Measurements from ENCODE around the gene OR6N2. TPM values are rescaled to one million over a fixed set of nuclear protein-coding genes. Genes with fewer than 3 reads are reported as not detected.

OR6N2 gene
- total RNA-seq, 4 donors from 2014 or later = not detected

DNA sequence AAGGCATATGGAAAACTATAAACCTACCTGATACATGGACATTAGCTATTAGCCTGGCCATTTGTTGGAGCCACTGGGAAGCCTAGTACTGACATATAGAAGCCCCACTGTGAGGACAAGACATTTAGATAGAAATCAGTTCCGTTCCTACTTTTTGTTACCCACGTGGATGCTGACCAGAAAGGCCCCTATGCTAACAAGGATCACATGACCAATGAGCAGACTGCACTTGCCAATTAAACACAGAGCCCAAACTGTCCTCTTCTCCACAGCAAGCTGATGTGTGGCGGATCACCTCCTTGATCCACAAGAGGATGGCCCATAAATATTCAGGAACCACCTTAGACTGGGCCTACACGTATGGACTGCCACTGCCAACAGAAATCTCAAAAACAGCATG, 49.3 kb downstream of the OR6N2 start:
- DNase-seq (ENCODE audit: low spot score in 2 of 2) = no peak
- Histone ChIP-seq H3K9me3 (no peaks in the 10 kb centered on the region), H3K27ac (no peak overlapping the region), H3K36me3 (no peaks in the 10 kb centered on the region), H3K27me3 (peaks cover 3% of the 10 kb centered on the region), H3K4me1 (no peaks in the 10 kb centered on the region), H3K4me3 (no peak overlapping the region)
- 75% methylated on average over 4 of the region's 4 CpGs for WGBS
- no peak for TF ChIP-seq POLR2A (IDR thresholded peaks at IDR 0.05)
- TF ChIP-seq EP300 (IDR thresholded peaks at IDR 0.05) = no peak
- TF ChIP-seq, protein P1, sequence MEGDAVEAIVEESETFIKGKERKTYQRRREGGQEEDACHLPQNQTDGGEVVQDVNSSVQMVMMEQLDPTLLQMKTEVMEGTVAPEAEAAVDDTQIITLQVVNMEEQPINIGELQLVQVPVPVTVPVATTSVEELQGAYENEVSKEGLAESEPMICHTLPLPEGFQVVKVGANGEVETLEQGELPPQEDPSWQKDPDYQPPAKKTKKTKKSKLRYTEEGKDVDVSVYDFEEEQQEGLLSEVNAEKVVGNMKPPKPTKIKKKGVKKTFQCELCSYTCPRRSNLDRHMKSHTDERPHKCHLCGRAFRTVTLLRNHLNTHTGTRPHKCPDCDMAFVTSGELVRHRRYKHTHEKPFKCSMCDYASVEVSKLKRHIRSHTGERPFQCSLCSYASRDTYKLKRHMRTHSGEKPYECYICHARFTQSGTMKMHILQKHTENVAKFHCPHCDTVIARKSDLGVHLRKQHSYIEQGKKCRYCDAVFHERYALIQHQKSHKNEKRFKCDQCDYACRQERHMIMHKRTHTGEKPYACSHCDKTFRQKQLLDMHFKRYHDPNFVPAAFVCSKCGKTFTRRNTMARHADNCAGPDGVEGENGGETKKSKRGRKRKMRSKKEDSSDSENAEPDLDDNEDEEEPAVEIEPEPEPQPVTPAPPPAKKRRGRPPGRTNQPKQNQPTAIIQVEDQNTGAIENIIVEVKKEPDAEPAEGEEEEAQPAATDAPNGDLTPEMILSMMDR (IDR thresholded peaks at IDR 0.05) = no peak
- no peak for TF ChIP-seq POLR2AphosphoS5 (IDR thresholded peaks at IDR 0.05)

DNA sequence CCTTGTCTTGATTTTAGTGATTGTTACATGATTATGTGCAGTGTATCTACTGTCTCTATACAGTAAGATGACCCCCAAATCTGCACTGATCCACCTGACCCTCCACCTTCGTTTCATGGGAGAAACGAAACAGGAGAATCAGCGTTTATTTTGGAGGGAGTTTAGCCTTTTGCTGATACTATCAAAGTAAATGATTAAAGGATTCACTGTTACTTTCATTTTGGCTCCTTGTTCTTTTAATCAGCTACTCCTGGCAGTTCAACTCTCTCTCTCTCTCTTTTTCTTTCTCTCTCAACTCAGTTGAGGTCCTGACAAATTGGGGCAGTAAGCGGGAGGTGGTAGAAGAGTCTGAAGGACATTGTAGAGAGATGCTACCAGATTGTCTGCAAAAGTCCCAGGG, 50.6 kb downstream of the OR6N2 start:
- Histone ChIP-seq H3K27me3 (peaks cover 3% of the 10 kb centered on the region), H3K4me1 (no peaks in the 10 kb centered on the region), H3K4me3 (no peak overlapping the region), H3K36me3 (no peaks in the 10 kb centered on the region), H3K9me3 (no peaks in the 10 kb centered on the region), H3K27ac (no peak overlapping the region)
- no peak for DNase-seq (ENCODE audit: low spot score in 2 of 2)
- 61% methylated on average over 4 of the region's 4 CpGs for WGBS
- TF ChIP-seq POLR2AphosphoS5 (IDR thresholded peaks at IDR 0.05) = no peak
- no peak for TF ChIP-seq POLR2A (IDR thresholded peaks at IDR 0.05)
- TF ChIP-seq, protein P1 (IDR thresholded peaks at IDR 0.05) = no peak
- no peak for TF ChIP-seq EP300 (IDR thresholded peaks at IDR 0.05)

DNA sequence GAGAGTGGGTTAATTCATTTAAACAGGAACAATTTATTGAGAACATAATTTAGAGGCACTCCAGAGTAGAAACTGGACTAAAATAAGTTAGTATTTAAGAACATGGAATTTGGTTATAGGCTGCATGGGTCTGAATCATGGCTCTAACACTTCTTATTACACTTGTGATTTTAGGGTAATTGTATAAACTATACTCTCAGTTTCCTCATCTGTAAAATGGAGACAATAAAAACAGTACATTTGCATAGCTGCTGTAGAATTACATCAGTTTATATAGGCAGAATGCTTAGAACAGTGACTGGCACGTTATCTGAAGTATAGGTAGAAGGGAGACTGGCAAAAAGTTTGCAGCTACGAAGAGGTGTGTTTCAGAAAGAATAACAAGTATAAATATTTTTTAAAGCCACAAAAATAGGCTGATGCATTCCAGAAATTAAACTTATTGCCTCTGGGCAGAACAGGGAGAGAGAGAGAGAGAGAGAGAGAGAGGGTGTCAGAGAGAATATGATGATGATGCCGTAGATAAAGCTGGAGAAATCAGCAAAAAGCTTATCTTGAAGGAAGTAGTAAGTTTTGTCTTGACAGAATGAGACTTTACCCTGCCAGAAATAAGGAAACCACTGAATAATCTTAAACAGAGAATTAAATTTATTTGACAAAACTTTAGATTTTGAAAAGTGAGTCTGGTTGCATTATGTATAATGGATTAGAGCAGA, 52.3 kb downstream of the OR6N2 start:
- 32% methylated on average over 3 of the region's 3 CpGs for WGBS
- no peak for TF ChIP-seq POLR2A (IDR thresholded peaks at IDR 0.05)
- TF ChIP-seq, protein P1 (IDR thresholded peaks at IDR 0.05) = no peak
- no peak for TF ChIP-seq POLR2AphosphoS5 (IDR thresholded peaks at IDR 0.05)
- TF ChIP-seq EP300 (IDR thresholded peaks at IDR 0.05) = no peak
- H3K4me1 ChIP-seq = no peaks in the 10 kb centered on the region

DNA sequence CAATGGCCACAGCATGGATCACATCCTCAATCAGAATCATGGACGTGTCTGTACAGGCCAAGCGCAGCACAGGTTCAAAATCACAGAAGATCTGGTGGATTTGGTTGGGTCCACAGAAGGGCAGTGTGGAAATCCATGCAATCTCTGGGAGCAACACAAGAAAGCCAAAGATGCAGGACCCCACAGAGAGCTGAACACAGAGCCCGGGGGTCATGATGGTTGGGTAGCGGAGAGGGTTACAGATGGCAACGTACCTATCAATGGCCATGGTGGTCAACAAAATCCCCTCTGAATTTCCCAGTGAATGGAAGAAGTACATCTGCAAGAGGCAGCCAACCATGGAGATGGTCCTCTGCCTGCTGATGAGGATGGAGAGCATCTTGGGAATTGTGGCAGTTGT, 56.6 kb downstream of the OR6N2 start:
- H3K27me3 ChIP-seq = no peaks in the 10 kb centered on the region
- no peaks in the 10 kb centered on the region for H3K36me3 ChIP-seq
- no peak overlapping the region for H3K27ac ChIP-seq
- DNase-seq (ENCODE audit: low spot score in 2 of 2) = no peak
- H3K4me3 ChIP-seq = no peak overlapping the region
- H3K9me3 ChIP-seq = no peaks in the 10 kb centered on the region
- H3K4me1 ChIP-seq = no peaks in the 10 kb centered on the region
- WGBS = 99% methylated on average over 5 of the region's 5 CpGs
- no peak for TF ChIP-seq EP300 (IDR thresholded peaks at IDR 0.05)

More for the DNA sequence above, 52.3 kb downstream of the OR6N2 start:
- H3K27me3 ChIP-seq = peaks cover 3% of the 10 kb centered on the region
- H3K36me3 ChIP-seq = no peaks in the 10 kb centered on the region
- no peak for DNase-seq (ENCODE audit: low spot score in 2 of 2)
- no peak overlapping the region for H3K27ac ChIP-seq
- H3K9me3 ChIP-seq = no peaks in the 10 kb centered on the region
- no peak overlapping the region for H3K4me3 ChIP-seq

Other genes with a start within 250 kb of the OR6N2 start
- gene OR6Y1, start 226.8 kb downstream of the OR6N2 start, total RNA-seq = not detected
- not detected for gene OR6P1, start 210.6 kb downstream of the OR6N2 start, total RNA-seq
- gene OR10X1, start 201.3 kb downstream of the OR6N2 start, total RNA-seq = not detected
- not detected for gene OR10Z1, start 175.9 kb downstream of the OR6N2 start, total RNA-seq
- under 1 TPM in 1 of 4 donors, not detected in 3; 0.24 TPM for gene SPTA1, start 94.5 kb downstream of the OR6N2 start, total RNA-seq
- gene OR6K2, start 80.6 kb downstream of the OR6N2 start, total RNA-seq = not detected
- not detected for gene OR6K3, start 60.5 kb downstream of the OR6N2 start, total RNA-seq
- gene OR6K6, start 26.5 kb downstream of the OR6N2 start, total RNA-seq = not detected
- not detected for gene OR6N1, start 9.0 kb downstream of the OR6N2 start, total RNA-seq
- 1 to 10 TPM; 2.0 to 4.2 (median 3.6) TPM for gene MNDA, start 50.1 kb upstream of the OR6N2 start, total RNA-seq
- gene PYHIN1, start 150.3 kb upstream of the OR6N2 start, total RNA-seq = under 1 TPM in 1 of 4 donors, not detected in 3; 0.48 TPM
- 10 to 100 TPM; 52.3 to 70.4 (median 66.0) TPM for gene IFI16, start 228.7 kb upstream of the OR6N2 start, total RNA-seq

Data from suprapubic skin (tissue), 4 donors.